ENCODE measurements around the gene RAB9B. TPM values are rescaled to one million over a fixed set of nuclear protein-coding genes. Genes with fewer than 3 reads are reported as not detected.

Gene RAB9B
- total RNA-seq, 1 experiment from 2014 or later = 0.05 TPM

DNA sequence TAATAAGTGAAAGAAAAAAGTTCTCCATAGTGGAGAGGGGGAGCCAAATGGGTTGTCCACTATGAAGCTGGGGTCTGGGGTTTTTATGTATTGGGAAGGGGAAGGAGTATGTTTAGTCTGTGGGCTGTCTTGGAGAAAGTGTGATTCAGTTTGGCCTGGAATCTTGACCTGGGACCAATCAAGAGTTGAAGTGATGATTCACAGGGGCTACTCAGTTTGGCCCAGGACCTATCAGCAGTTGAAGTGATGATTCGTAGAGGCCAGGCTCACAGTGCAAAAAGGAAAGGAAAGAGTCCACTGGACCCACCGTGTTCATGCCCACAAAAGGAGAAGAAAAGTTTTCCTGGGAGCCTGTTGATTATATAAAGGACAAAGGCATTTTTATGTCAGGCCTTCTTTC is 47.3 kb upstream of the RAB9B start:
- Histone ChIP-seq H3K79me2 (ENCODE audit: insufficient read depth, low read length) (no peaks in the 10 kb centered on the region), H3K4me3 (replicated peaks in 1 of 2; ENCODE audit: low read depth in 1 of 2, low read length in 2 of 2) (no peak overlapping the region), H3K9ac (ENCODE audit: low read length) (no peak overlapping the region), H3K4me2 (ENCODE audit: low read length) (peak overlapping the region; percentile 28), H4K20me1 (ENCODE audit: insufficient read depth) (no peaks in the 10 kb centered on the region), H2AFZ (ENCODE audit: low read depth, low read length, poor library complexity, severe bottlenecking) (no peak overlapping the region), H3K36me3 (ENCODE audit: control insufficient read depth in 1 of 2, insufficient read depth in 2 of 2, low read length in 2 of 2) (no peaks in the 10 kb centered on the region), H3K4me1 (ENCODE audit: control insufficient read depth in 1 of 2, insufficient read depth in 2 of 2, low read length in 2 of 2) (peaks cover 0 to 26% of the 10 kb centered on the region in 2 experiments; a peak in 2 of 4 replicates), H3K9me3 (ENCODE audit: control insufficient read depth in 1 of 2, insufficient read depth in 1 of 2, low read depth in 1 of 2, low read length in 2 of 2) (no peaks in the 10 kb centered on the region), H3K27ac (ENCODE audit: low read depth, low read length) (no peak overlapping the region), H3K27me3 (ENCODE audit: insufficient read depth, low read length) (no peaks in the 10 kb centered on the region), H3K9me2 (ENCODE audit: insufficient read depth) (no peaks in the 10 kb centered on the region)
- BruUV-seq (replicated peaks) = no TSS peak
- intact Hi-C loops (cut with micrococcal nuclease) = no loop called here
- ChIA-PET RAD21 (ENCODE audit: low non-redundant PET in 1 of 2, low total read pairs in 2 of 2, uncharacterized antibody in 2 of 2, unreplicated experiment in 2 of 2) (no interaction called here), POLR2A (no interaction called here), CTCF (no interaction called here)
- no peak for DNase-seq (ENCODE audit: low read depth, low spot score)
- 0 out of 2 replicates have a peak, but pooled peaks have one; percentile 20 for ATAC-seq
- TF ChIP-seq TCF7L2 (IDR thresholded peaks at IDR 0.05; ENCODE audit: borderline replicate concordance, extremely low read depth, insufficient read depth, insufficient read length) (no peak), CBX3 (IDR thresholded peaks at IDR 0.05; ENCODE audit: low read depth) (no peak), ZNF274 (IDR thresholded peaks at IDR 0.05; ENCODE audit: low read depth, low read length) (no peak), POLR2AphosphoS5 (IDR thresholded peaks at IDR 0.05; ENCODE audit: low read depth, low read length) (no peak), RAD21 (IDR thresholded peaks at IDR 0.05; ENCODE audit: low read depth) (no peak), ELF1 (IDR thresholded peaks at IDR 0.05; ENCODE audit: borderline replicate concordance, low read depth) (no peak), POLR2A (IDR thresholded peaks at IDR 0.05; ENCODE audit: borderline replicate concordance, extremely low read depth, insufficient read depth, insufficient read length) (no peak), YY1 (IDR thresholded peaks at IDR 0.05; ENCODE audit: extremely low read depth, insufficient replicate concordance, low read depth, low read length) (no peak), FOSL1 (IDR thresholded peaks at IDR 0.05; ENCODE audit: low read depth) (no peak)
- TF ChIP-seq, protein P1, sequence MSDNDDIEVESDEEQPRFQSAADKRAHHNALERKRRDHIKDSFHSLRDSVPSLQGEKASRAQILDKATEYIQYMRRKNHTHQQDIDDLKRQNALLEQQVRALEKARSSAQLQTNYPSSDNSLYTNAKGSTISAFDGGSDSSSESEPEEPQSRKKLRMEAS (IDR thresholded peaks at IDR 0.05) = no peak
- TF ChIP-seq, protein P2, sequence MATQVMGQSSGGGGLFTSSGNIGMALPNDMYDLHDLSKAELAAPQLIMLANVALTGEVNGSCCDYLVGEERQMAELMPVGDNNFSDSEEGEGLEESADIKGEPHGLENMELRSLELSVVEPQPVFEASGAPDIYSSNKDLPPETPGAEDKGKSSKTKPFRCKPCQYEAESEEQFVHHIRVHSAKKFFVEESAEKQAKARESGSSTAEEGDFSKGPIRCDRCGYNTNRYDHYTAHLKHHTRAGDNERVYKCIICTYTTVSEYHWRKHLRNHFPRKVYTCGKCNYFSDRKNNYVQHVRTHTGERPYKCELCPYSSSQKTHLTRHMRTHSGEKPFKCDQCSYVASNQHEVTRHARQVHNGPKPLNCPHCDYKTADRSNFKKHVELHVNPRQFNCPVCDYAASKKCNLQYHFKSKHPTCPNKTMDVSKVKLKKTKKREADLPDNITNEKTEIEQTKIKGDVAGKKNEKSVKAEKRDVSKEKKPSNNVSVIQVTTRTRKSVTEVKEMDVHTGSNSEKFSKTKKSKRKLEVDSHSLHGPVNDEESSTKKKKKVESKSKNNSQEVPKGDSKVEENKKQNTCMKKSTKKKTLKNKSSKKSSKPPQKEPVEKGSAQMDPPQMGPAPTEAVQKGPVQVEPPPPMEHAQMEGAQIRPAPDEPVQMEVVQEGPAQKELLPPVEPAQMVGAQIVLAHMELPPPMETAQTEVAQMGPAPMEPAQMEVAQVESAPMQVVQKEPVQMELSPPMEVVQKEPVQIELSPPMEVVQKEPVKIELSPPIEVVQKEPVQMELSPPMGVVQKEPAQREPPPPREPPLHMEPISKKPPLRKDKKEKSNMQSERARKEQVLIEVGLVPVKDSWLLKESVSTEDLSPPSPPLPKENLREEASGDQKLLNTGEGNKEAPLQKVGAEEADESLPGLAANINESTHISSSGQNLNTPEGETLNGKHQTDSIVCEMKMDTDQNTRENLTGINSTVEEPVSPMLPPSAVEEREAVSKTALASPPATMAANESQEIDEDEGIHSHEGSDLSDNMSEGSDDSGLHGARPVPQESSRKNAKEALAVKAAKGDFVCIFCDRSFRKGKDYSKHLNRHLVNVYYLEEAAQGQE (IDR thresholded peaks at IDR 0.05; ENCODE audit: low read depth) = no peak

Data from HCT116 (cell line).